K562 (cell line): ENCODE measurements around the gene CCM2. TPM values are rescaled to one million over a fixed set of nuclear protein-coding genes. Genes with fewer than 3 reads are reported as not detected.

ENCODE experiments used
- CBFA2T2 ChIP-seq: fragments of 450-650 bp; conservative IDR thresholded peaks from 2 replicates; pipeline ENCODE4 v1.6.1; 2017; ENCODE audit warnings: mild to moderate bottlenecking
- CCAR2 ChIP-seq: fragments of 200-400 bp; formaldehyde crosslinking; IDR thresholded peaks from 2 replicates; pipeline ENCODE4 v1.6.1; 2017; ENCODE audit warnings: mild to moderate bottlenecking, low read depth, low read length
- FOSL1 ChIP-seq: fragments of 200-800 bp; sonication (Bioruptor generic); conservative IDR thresholded peaks from 2 replicates; pipeline ENCODE4 v1.6.1; 2016; ENCODE audit warnings: missing genetic modification characterization, missing compliant biosample characterization
- HBP1 ChIP-seq: fragments of 450-650 bp; formaldehyde crosslinking; IDR thresholded peaks from 2 replicates; pipeline ENCODE4 v1.4.0; 2022; ENCODE audit warnings: missing genetic modification characterization
- SAP30 ChIP-seq: fragments of 200-600 bp; sonication (generic); IDR thresholded peaks from 2 replicates; pipeline ENCODE4 v1.6.1; 2012; ENCODE audit warnings: borderline replicate concordance, low read depth, mild to moderate bottlenecking, moderate library complexity, low read length, control low read depth, inconsistent platforms; ENCODE audit not compliant: insufficient read depth, poor library complexity, severe bottlenecking
- SRSF3 ChIP-seq: fragments of 200-400 bp; formaldehyde crosslinking; IDR thresholded peaks from 2 replicates; pipeline ENCODE4 v1.6.1; 2016; ENCODE audit warnings: mild to moderate bottlenecking, low read length, moderate library complexity; ENCODE audit not compliant: insufficient read depth
- ZBTB11 ChIP-seq, 3 experiments: fragments of 200-800 bp in 1 of 3; fragments of 250-450 bp in 1 of 3; fragments of 450-650 bp in 1 of 3; sonication (Bioruptor Pico) in 1 of 3; sonication (Bioruptor generic) in 1 of 3; formaldehyde crosslinking in 1 of 3; IDR thresholded peaks; 2 replicates each; pipeline versions ENCODE4 v1.6.1 to v1.8.0; 2016 to 2022; ENCODE audit warnings: mild to moderate bottlenecking in 2 of 3, missing genetic modification characterization in 2 of 3, missing compliant biosample characterization in 1 of 3, moderate library complexity in 1 of 3
- ZNF408 ChIP-seq: fragments of 250-450 bp; sonication (Bioruptor Pico); IDR thresholded peaks from 2 replicates; pipeline ENCODE4 v1.4.0; 2020; ENCODE audit warnings: low read depth, mild to moderate bottlenecking, moderate library complexity
- ZNF609 ChIP-seq: sonication (generic); formaldehyde crosslinking; IDR thresholded peaks from 2 replicates; pipeline ENCODE4 v1.8.1; 2023; ENCODE audit warnings: missing genetic modification reagents, mild to moderate bottlenecking, borderline replicate concordance
- ZNF785 ChIP-seq: fragments of 250-450 bp; sonication (Bioruptor Pico); IDR thresholded peaks from 2 replicates; pipeline ENCODE4 v1.4.0; 2020; ENCODE audit warnings: mild to moderate bottlenecking
- polyA plus RNA-seq, 8 experiments: library from polyadenylated mRNA; depleted of rRNA in 4 of 8; stranded (reverse) in 5 of 8; unstranded in 3 of 8; fragments of >200 nt; fragmentation: Nextera tagmentation in 2 of 8; fragmentation: Illumina TruSeq in 1 of 8; extraction: Ambion mirVana in 2 of 8; extraction: Trizol in 1 of 8; gene quantifications; 2 replicates each; pipeline versions ENCODE4 v1.2.1 to v1.2.3, GENCODE V29; 2011 to 2014; ENCODE audit warnings: inconsistent platforms in 1 of 8, missing spikeins in 1 of 8
- total RNA-seq, 7 experiments: library from RNA; depleted of rRNA in 6 of 7; stranded (reverse); fragments of >200 nt in 6 of 7; fragmentation: Illumina TruSeq in 2 of 7; extraction: Trizol in 2 of 7; gene quantifications; 2 replicates each; pipeline versions ENCODE4 v1.2.1 to v1.2.3, GENCODE V29; 2011 to 2021; ENCODE audit warnings: low replicate concordance in 1 of 7
- TF ChIP-seq, protein P1 (sequence below): fragments of 250-450 bp; sonication (Bioruptor Pico); IDR thresholded peaks from 2 replicates; pipeline ENCODE4 v1.4.0; 2020; ENCODE audit warnings: mild to moderate bottlenecking, moderate library complexity
- TF ChIP-seq, protein P2 (sequence below), 2 experiments: fragments of 250-450 bp in 1 of 2; fragments of 450-650 bp in 1 of 2; sonication (Bioruptor Pico) in 1 of 2; IDR thresholded peaks; 2 replicates each; pipeline versions ENCODE4 v1.6.1 to v1.8.0; 2016 to 2021; ENCODE audit warnings: mild to moderate bottlenecking in 2 of 2, moderate library complexity in 2 of 2, missing compliant biosample characterization in 1 of 2, missing genetic modification characterization in 1 of 2

CCM2 gene
- total and polyA plus RNA-seq, 9 of the 15 experiments (the other 6 are each of a cell fraction or from before 2014, with no cell fraction given), result 0.41 to 38.6 (median 25.9) TPM

DNA sequence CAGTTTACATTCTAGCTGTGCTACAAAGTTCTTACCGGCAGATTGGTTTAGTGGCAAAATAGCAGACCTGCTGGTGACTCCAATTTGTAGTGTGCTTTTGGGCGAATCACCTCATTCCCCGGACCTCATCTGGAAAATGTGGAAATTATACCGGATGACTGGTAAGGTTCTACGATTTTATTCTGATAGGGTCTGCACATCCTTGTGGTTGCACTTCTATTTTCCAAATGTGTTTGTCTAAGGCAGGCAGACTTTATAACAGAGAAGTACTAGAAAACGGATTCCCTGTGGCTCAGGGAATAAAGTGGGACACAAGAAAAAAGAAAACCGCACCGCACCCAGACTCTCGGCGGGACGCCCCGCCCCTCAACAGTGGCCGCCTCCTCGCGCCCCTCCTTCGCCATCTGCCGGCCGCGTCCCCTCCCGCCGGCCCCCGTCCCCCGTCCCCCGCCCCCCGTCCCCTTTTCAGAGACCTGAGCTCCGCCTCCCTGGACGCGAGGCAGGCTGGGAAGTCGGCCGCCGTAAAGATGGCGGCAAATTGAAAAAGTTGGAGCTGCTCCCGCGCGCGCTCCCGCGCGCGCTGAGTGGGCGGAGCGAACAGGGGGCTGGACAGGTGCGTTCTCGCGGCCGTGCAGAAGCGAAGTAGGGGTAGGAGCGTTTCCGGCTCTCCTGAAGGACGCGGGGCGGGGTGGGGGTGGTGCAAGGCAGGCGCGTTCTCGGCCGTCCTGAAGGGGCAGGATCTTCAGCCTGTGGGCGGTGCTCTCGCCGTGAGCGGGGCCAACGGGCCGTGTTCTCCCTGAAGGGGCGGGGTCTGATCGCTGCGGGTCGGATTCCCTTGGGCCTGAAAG, 532 bp upstream of the CCM2 start (continued):
- TF ChIP-seq FOSL1 (tag) (no peak; the same call in 1 of the 2 replicates), ZNF408 (no peak), ZBTB11 (CRISPR knock-in tag; IDR thresholded peaks at IDR 0.05) (no peak), CCAR2 (no peak), SAP30 (no peak), CBFA2T2 (no peak), HBP1 (CRISPR knock-in tag) (no peak), ZNF785 (no peak), SRSF3 (no peak), ZNF609 (CRISPR knock-in tag) (no peak)
- TF ChIP-seq, protein P1, sequence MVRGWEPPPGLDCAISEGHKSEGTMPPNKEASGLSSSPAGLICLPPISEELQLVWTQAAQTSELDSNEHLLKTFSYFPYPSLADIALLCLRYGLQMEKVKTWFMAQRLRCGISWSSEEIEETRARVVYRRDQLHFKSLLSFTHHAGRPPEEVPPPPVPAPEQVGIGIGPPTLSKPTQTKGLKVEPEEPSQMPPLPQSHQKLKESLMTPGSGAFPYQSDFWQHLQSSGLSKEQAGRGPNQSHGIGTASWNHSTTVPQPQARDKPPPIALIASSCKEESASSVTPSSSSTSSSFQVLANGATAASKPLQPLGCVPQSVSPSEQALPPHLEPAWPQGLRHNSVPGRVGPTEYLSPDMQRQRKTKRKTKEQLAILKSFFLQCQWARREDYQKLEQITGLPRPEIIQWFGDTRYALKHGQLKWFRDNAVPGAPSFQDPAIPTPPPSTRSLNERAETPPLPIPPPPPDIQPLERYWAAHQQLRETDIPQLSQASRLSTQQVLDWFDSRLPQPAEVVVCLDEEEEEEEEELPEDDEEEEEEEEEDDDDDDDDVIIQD, result no peak
- TF ChIP-seq, protein P2, sequence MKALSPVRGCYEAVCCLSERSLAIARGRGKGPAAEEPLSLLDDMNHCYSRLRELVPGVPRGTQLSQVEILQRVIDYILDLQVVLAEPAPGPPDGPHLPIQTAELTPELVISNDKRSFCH (CRISPR knock-in tag; IDR thresholded peaks at IDR 0.05), result no peak
- TF ChIP-seq, protein P2 (tag; IDR thresholded peaks at IDR 0.05), result no peak
